GM12878 (cell line): ENCODE results near the gene ETS1. TPM values are rescaled to one million over a fixed set of nuclear protein-coding genes. Genes with fewer than 3 reads are reported as not detected.

Experiments used
- ATF7 ChIP-seq: fragments of 450-650 bp; IDR thresholded peaks from 2 replicates; pipeline ENCODE4 v1.6.1; 2016; ENCODE audit warnings: low read depth, mild to moderate bottlenecking
- BCL3 ChIP-seq: IDR thresholded peaks from 2 replicates; pipeline ENCODE4 v1.6.1; 2011; ENCODE audit warnings: borderline replicate concordance, low read depth, mild to moderate bottlenecking, moderate library complexity, low read length; ENCODE audit not compliant: insufficient read depth, poor library complexity, severe bottlenecking
- BHLHE40 ChIP-seq, 2 experiments: fragments of 450-650 bp in 1 of 2; IDR thresholded peaks; 2 replicates each; pipeline ENCODE4 v1.6.1; 2011 to 2017; ENCODE audit warnings: low read depth in 2 of 2, borderline replicate concordance in 1 of 2, improper control_type of control experiment in 1 of 2, low read length in 1 of 2, mild to moderate bottlenecking in 1 of 2
- EGR1 ChIP-seq, 2 experiments: IDR thresholded peaks; 1 replicate in 1 of 2; 2 replicates in 1 of 2; pipeline ENCODE4 v1.6.1; 2011 to 2012; ENCODE audit warnings: low read depth in 2 of 2, low read length in 2 of 2, borderline replicate concordance in 1 of 2, mild to moderate bottlenecking in 1 of 2, moderate library complexity in 1 of 2
- ETV6 ChIP-seq, 2 experiments: fragments of 450-650 bp in 1 of 2; IDR thresholded peaks in 1 of 2; conservative IDR thresholded peaks in 1 of 2; 2 replicates each; pipeline ENCODE4 v1.6.1; 2014; ENCODE audit warnings: antibody characterized with exemption in 1 of 2, borderline replicate concordance in 1 of 2, low read depth in 1 of 2, mild to moderate bottlenecking in 1 of 2, moderate library complexity in 1 of 2
- IKZF1 ChIP-seq: fragments of 450-650 bp; conservative IDR thresholded peaks from 2 replicates; pipeline ENCODE4 v1.6.1; 2017; ENCODE audit warnings: antibody characterized with exemption, mild to moderate bottlenecking
- IKZF2 ChIP-seq, 2 experiments: fragments of 450-650 bp; IDR thresholded peaks; 2 replicates each; pipeline ENCODE4 v1.6.1; 2017; ENCODE audit warnings: mild to moderate bottlenecking in 2 of 2, moderate library complexity in 2 of 2
- KDM1A ChIP-seq: fragments of 200-600 bp; sonication (generic); IDR thresholded peaks from 2 replicates; pipeline ENCODE4 v1.6.1; 2016; ENCODE audit warnings: borderline replicate concordance
- MAX ChIP-seq: IDR thresholded peaks from 2 replicates; pipeline ENCODE4 v1.6.1; 2012; ENCODE audit warnings: low read depth, low read length, improper control_type of control experiment
- MXI1 ChIP-seq: fragments of 150-350 bp; IDR thresholded peaks from 2 replicates; pipeline ENCODE4 v1.6.1; 2011; ENCODE audit warnings: low read depth, mild to moderate bottlenecking, inconsistent platforms, low read length, improper control_type of control experiment
- MYB ChIP-seq: fragments of 150-350 bp; IDR thresholded peaks from 2 replicates; pipeline ENCODE4 v1.6.1; 2014; ENCODE audit warnings: mild to moderate bottlenecking, low read depth, low read length, borderline replicate concordance
- NR2F1 ChIP-seq: fragments of 450-650 bp; conservative IDR thresholded peaks from 2 replicates; pipeline ENCODE4 v1.6.1; 2017; ENCODE audit warnings: mild to moderate bottlenecking
- POLR2A ChIP-seq: IDR thresholded peaks from 2 replicates; pipeline ENCODE4 v1.6.1; 2011; ENCODE audit warnings: low read depth, mild to moderate bottlenecking, low read length
- POLR2AphosphoS2 ChIP-seq: IDR thresholded peaks from 2 replicates; pipeline ENCODE4 v1.6.1; 2011; ENCODE audit warnings: low read depth, mild to moderate bottlenecking, low read length, improper control_type of control experiment, moderate library complexity
- RELA ChIP-seq: fragments of 450-650 bp; IDR thresholded peaks from 2 replicates; pipeline ENCODE4 v1.8.0; 2014; ENCODE audit warnings: borderline replicate concordance; ENCODE audit not compliant: partially characterized antibody
- RELB ChIP-seq: fragments of 450-650 bp; IDR thresholded peaks from 2 replicates; pipeline ENCODE4 v1.6.1; 2017; ENCODE audit warnings: low read depth, mild to moderate bottlenecking, moderate library complexity
- SMARCA5 ChIP-seq: fragments of 450-650 bp; IDR thresholded peaks from 2 replicates; pipeline ENCODE4 v1.6.1; 2017; ENCODE audit warnings: mild to moderate bottlenecking
- SMC3 ChIP-seq: IDR thresholded peaks from 2 replicates; pipeline ENCODE4 v1.6.1; 2011; ENCODE audit warnings: low read length, improper control_type of control experiment, borderline replicate concordance
- SPI1 ChIP-seq: IDR thresholded peaks from 2 replicates; pipeline ENCODE4 v1.6.1; 2011; ENCODE audit warnings: low read depth, mild to moderate bottlenecking, low read length, moderate library complexity, borderline replicate concordance; ENCODE audit not compliant: insufficient read depth
- TBL1XR1 ChIP-seq: IDR thresholded peaks from 2 replicates; pipeline ENCODE4 v1.6.1; 2012; ENCODE audit warnings: low read depth, low read length, improper control_type of control experiment
- TCF3 ChIP-seq: IDR thresholded peaks from 2 replicates; pipeline ENCODE4 v1.6.1; 2012; ENCODE audit warnings: low read depth, mild to moderate bottlenecking, low read length, borderline replicate concordance; ENCODE audit not compliant: insufficient read depth
- polyA plus RNA-seq, 11 experiments: library from polyadenylated mRNA; depleted of rRNA in 4 of 11; unstranded in 6 of 11; stranded (reverse) in 5 of 11; fragments of >200 nt; fragmentation: Nextera tagmentation in 4 of 11; fragmentation: Illumina TruSeq in 1 of 11; extraction: Ambion mirVana in 4 of 11; extraction: Trizol in 1 of 11; gene quantifications; 1 replicate in 1 of 11; 2 replicates in 10 of 11; pipeline versions ENCODE4 v1.2.1 to v1.2.3, GENCODE V29; 2011 to 2016; ENCODE audit warnings: inconsistent platforms in 2 of 11, missing spikeins in 2 of 11, low read depth in 1 of 11
- total RNA-seq, 4 experiments: library from RNA; depleted of rRNA in 3 of 4; stranded (reverse); fragments of >200 nt in 3 of 4; fragmentation: Illumina TruSeq in 1 of 4; extraction: Trizol in 1 of 4; gene quantifications; 2 replicates each; pipeline versions ENCODE4 v1.2.1 to v1.2.3, GENCODE V29; 2013 to 2021

ETS1 gene
- total and polyA plus RNA-seq, 10 of the 15 experiments (the other 5 are each of a cell fraction or from before 2014, with no cell fraction given) = 12.5 to 112 (median 55.5) TPM

GRCh38 chr11:128610721-128611617, 23.6 kb upstream of the ETS1 start (continued):
- TF ChIP-seq BHLHE40 (IDR thresholded peaks at IDR 0.05; ENCODE audit: borderline replicate concordance in 1 of 2, low read depth in 2 of 2, low read length in 1 of 2) = peak; percentile 57 to 58; a peak in 3 of 4 replicates
- peak; percentile 60; the same call in 1 of the 2 replicates for TF ChIP-seq MXI1
- peak; percentile 92 for TF ChIP-seq TCF3
- TF ChIP-seq IKZF2 (IDR thresholded peaks at IDR 0.05) = peak; percentile 47 to 76; a peak in 3 of 4 replicates
- 0 out of 2 replicates have a peak, but pooled peaks have one; percentile 17 for TF ChIP-seq MYB
- TF ChIP-seq SMC3 = peak; percentile 39; the same call in 1 of the 2 replicates
- peak; percentile 59 for TF ChIP-seq BCL3
- TF ChIP-seq RELA = peak; percentile 43
- TF ChIP-seq TBL1XR1 = peak; percentile 76; the same call in 1 of the 2 replicates
- TF ChIP-seq ETV6 (conservative IDR thresholded peaks at IDR 0.05 in 1 of 2, IDR thresholded peaks at IDR 0.05 in 1 of 2; ENCODE audit: borderline replicate concordance in 1 of 2, low read depth in 1 of 2) = peak in 1 of 2 experiments; percentile 36; a peak in 1 of 4 replicates
- 0 out of 3 replicates have a peak, but pooled peaks of 1 of the 2 experiments have one; percentile 9 for TF ChIP-seq EGR1 (IDR thresholded peaks at IDR 0.05; ENCODE audit: borderline replicate concordance in 1 of 2, low read depth in 2 of 2, low read length in 2 of 2)
- peak; percentile 46; the same call in 1 of the 2 replicates for TF ChIP-seq NR2F1
- peak; percentile 80 for TF ChIP-seq SMARCA5
- peak; percentile 69 for TF ChIP-seq POLR2A
- peak; percentile 75; the same call in 1 of the 2 replicates for TF ChIP-seq SPI1
- peak; percentile 52; the same call in 1 of the 2 replicates for TF ChIP-seq MAX
- TF ChIP-seq IKZF1 = peak; percentile 73; the same call in 1 of the 2 replicates
- TF ChIP-seq POLR2AphosphoS2 = no peak
- TF ChIP-seq ATF7 = peak; percentile 47
- TF ChIP-seq RELB = peak; percentile 52; the same call in 1 of the 2 replicates
- no peak for TF ChIP-seq KDM1A
